GM21360 (cell line): Measurements from ENCODE around the gene IGFLR1.
"Not testable (repeated sequence)": the region's sequence is repeated elsewhere in the genome, so short reads cannot be mapped to it uniquely, and the experiment has no call there.

Experiments
- ATAC-seq: cut with Tn5 transposase; IDR thresholded peaks from one replicate; pipeline ENCODE4 v1.9.1; 2021; ENCODE audit warnings: mild to moderate bottlenecking, moderate library complexity; ENCODE audit not compliant: unreplicated experiment

IGFLR1 gene

GRCh38 chr19:35727053-35727955, 14.9 kb downstream of the IGFLR1 start:
- ATAC-seq, result no peak

DNA sequence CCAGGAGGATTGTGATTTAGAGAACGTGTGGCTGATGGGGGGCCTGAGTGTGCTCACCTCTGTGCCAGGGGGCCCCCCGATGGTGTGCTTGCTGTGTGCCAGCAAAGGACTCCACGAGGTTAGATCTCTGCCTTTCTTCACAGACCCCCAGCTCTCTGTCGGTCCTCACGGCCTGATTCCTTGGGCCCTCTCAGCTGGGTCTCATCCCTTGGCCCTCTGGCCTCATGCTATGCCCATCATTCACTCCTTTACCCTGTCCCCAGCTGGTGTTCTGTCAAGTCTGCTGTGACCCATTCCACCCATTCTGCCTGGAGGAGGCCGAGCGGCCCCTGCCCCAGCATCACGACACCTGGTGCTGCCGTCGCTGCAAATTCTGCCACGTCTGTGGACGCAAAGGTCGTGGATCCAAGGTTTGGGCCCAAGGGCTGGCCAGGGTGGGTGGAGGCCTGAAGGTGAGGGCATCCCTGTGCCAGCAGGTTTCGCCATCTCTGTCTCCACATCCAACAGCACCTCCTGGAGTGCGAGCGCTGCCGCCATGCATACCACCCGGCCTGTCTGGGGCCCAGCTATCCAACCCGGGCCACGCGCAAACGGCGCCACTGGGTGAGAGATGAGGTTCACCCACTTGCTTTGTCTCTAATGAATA, 16.9 kb downstream of the IGFLR1 start:
- ATAC-seq, result no peak

- ATAC-seq, result no peak
These were observed 17.7 kb downstream of the IGFLR1 start for GRCh38 chr19:35724560-35724959.

GRCh38 chr19:35724132-35724531, 18.1 kb downstream of the IGFLR1 start:
- not testable (repeated sequence) for ATAC-seq

- ATAC-seq, result no peak
These were observed 18.6 kb downstream of the IGFLR1 start for GRCh38 chr19:35723671-35724070.

- no peak for ATAC-seq
These were observed 19.4 kb downstream of the IGFLR1 start for GRCh38 chr19:35722897-35723296.

- ATAC-seq, result no peak
These were observed 19.8 kb downstream of the IGFLR1 start for GRCh38 chr19:35722461-35722860.

DNA sequence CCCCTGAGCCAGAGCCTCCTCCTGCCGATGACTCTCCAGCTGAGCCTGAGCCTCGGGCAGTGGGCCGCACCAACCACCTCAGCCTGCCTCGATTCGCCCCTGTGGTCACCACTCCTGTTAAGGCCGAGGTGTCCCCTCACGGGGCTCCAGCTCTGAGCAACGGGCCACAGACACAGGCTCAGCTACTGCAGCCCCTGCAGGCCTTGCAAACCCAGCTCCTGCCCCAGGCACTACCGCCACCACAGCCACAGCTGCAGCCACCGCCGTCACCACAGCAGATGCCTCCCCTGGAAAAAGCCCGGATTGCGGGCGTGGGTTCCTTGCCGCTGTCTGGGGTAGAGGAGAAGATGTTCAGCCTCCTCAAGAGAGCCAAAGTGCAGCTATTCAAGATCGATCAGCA, 20.9 kb downstream of the IGFLR1 start:
- no peak for ATAC-seq

GRCh38 chr19:35720648-35721047, 21.6 kb downstream of the IGFLR1 start:
- no peak for ATAC-seq

DNA sequence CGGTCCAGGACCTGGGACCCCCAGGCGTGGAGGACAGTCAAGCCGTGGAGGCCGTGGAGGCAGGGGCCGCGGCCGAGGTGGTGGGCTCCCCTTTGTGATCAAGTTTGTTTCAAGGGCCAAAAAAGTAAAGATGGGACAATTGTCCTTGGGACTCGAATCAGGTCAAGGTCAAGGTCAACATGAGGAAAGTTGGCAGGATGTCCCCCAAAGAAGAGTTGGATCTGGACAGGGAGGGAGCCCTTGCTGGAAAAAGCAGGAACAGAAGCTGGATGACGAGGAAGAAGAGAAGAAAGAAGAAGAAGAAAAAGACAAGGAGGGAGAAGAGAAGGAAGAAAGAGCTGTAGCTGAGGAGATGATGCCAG, 22.1 kb downstream of the IGFLR1 start:
- ATAC-seq, result no peak

DNA sequence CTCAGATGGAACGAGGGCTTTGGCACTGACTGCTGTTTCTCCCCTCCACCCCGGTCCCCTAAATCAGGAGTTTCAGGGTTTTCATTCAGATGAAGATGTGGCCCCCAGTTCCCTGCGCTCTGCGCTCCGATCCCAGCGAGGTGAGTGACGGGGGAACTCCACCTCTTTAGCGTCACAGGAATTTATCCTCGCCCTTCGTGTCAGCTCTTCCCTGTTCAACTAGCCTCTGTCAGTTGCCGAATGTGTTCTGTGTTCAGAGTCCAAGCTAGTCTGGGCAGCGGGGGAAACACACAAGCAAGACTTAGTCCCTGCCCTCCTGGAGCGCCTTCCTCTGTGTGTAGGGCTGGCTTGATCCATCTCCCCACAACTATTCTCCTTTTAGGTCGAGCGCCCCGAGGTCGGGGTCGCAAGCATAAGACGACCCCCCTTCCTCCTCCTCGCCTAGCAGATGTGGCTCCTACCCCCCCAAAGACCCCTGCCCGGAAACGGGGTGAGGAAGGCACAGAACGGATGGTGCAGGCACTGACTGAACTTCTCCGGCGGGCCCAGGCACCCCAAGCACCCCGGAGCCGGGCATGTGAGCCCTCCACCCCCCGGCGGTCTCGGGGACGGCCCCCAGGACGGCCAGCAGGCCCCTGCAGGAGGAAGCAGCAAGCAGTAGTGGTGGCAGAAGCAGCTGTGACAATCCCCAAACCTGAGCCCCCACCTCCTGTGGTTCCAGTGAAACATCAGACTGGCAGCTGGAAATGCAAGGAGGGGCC, 22.7 kb downstream of the IGFLR1 start:
- ATAC-seq, result no peak

GRCh38 chr19:35718345-35719041, 23.8 kb downstream of the IGFLR1 start:
- peak; percentile 1 for ATAC-seq

DNA sequence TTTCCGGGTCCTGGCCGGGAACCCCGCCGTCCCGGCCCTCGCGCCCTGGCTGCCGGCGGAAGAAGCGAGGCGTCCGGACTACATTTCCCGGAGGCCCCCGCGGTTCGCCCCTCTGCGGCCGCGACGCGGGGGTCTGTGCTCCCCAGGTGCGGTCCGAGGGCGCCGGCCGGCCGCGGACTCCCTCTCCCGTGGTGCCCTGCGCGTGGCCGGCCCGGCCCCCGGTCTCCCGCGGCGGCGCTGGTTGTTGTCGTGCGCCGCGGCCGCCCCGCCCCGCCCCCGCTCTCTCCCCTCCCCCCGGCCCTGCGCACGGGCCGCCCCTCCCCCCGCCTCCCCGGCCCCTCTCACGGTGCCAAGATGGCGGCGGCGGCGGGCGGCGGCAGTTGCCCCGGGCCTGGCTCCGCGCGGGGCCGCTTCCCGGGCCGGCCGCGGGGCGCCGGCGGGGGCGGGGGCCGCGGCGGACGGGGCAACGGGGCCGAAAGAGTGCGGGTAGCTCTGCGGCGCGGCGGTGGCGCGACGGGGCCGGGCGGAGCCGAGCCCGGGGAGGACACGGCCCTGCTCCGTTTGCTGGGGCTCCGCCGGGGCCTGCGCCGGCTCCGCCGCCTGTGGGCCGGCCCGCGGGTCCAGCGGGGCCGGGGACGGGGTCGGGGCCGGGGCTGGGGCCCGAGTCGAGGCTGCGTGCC, 24.4 kb downstream of the IGFLR1 start, which contains the start of gene KMT2B:
Gene KMT2B, plus strand, starts transcription at position 339 of the 680 bp plus-strand sequence. Its CDS starts 16 bp downstream, at position 355.
- peak; percentile 44 for ATAC-seq

DNA sequence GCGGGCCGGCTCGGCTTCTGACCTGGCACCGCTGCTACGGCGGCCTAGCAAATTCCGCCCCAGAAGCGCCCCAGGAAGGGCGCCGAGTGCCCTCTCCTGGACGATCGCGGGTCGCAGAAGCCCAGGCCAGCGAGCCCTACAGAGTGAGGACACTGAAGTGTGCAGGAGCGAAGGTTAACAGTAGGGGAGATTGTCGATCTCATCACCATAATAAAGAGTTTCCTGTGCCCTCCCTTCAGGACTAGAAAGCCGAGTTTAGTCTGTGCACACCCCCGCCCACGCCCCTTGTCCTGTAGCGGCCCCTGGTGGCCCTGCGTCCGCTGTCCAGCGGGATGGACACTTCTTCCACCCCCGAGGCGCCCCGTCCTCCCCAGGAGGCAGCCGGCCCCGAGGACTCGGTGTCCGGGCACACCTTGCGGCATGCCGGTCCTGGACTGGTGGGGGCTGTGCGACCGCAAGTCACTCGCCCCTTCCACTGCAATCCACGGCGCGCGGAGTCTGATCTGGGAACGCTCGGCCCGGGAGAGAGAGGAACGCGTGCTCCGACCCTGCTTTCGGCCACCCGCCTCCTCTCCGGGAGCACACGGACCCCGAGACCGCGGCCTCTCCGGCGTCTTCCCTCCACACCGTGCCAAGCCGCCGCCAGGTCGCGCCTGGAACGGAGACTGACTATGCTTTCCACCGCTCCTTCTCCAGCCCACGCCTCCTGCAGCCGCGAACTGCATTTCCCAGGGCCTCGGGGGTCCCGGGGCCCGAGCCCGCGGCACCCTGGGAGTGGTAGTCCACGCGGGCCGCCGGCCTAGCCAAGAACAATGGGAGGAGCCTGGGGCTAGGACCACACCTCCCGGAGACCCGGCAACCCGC, 25.2 kb downstream of the IGFLR1 start:
- peak; percentile 43 for ATAC-seq

GRCh38 chr19:35715981-35716800, 26.1 kb downstream of the IGFLR1 start:
- peak; percentile 4 for ATAC-seq

- no peak for ATAC-seq
These were observed 26.9 kb downstream of the IGFLR1 start for GRCh38 chr19:35715355-35715809.

DNA sequence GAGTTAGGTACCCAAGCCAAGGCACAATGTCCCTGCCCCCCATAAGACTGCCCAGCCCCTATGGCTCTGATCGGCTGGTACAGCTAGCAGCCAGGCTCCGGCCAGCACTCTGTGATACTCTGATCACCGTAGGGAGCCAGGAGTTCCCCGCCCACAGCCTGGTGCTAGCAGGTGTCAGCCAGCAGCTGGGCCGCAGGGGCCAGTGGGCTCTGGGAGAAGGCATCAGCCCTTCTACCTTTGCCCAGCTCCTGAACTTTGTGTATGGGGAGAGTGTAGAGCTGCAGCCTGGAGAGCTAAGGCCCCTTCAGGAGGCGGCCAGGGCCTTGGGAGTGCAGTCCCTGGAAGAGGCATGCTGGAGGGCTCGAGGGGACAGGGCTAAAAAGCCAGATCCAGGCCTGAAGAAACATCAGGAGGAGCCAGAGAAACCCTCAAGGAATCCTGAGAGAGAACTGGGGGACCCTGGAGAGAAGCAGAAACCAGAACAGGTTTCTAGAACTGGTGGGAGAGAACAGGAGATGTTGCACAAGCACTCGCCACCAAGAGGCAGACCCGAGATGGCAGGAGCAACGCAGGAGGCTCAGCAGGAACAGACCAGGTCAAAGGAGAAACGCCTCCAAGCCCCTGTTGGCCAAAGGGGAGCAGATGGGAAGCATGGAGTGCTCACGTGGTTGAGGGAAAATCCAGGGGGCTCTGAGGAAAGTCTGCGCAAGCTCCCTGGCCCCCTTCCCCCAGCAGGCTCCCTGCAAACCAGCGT, 27.5 kb downstream of the IGFLR1 start:
- no peak for ATAC-seq
